ENCODE measurements around the gene FOXC1. TPM values are rescaled to one million over a fixed set of nuclear protein-coding genes. Genes with fewer than 3 reads are reported as not detected.

Gene FOXC1
- total RNA-seq, 1 experiment from 2014 or later = 40.7 TPM

GRCh38 chr6:1645466-1646185 lies 35.9 kb downstream of the FOXC1 start:
- Histone ChIP-seq H3K9me2 (ENCODE audit: insufficient read depth) (no peaks in the 10 kb centered on the region), H3K9ac (ENCODE audit: low read length) (no peak overlapping the region), H3K27ac (ENCODE audit: low read depth, low read length) (no peak overlapping the region), H3K79me2 (ENCODE audit: insufficient read depth, low read length) (no peaks in the 10 kb centered on the region), H3K9me3 (ENCODE audit: control insufficient read depth in 1 of 2, insufficient read depth in 1 of 2, low read depth in 1 of 2, low read length in 2 of 2) (no peaks in the 10 kb centered on the region), H3K4me3 (replicated peaks in 1 of 2; ENCODE audit: low read depth in 1 of 2, low read length in 2 of 2) (no peak overlapping the region), H4K20me1 (ENCODE audit: insufficient read depth) (no peaks in the 10 kb centered on the region), H3K4me1 (ENCODE audit: control insufficient read depth in 1 of 2, insufficient read depth in 2 of 2, low read length in 2 of 2) (peaks cover 17 to 20% of the 10 kb centered on the region in 2 experiments), H3K36me3 (ENCODE audit: control insufficient read depth in 1 of 2, insufficient read depth in 2 of 2, low read length in 2 of 2) (no peaks in the 10 kb centered on the region), H2AFZ (ENCODE audit: low read depth, low read length, poor library complexity, severe bottlenecking) (no peak overlapping the region), H3K27me3 (ENCODE audit: insufficient read depth, low read length) (no peaks in the 10 kb centered on the region), H3K4me2 (ENCODE audit: low read length) (no peak overlapping the region)
- ATAC-seq = no peak
- CTCF ChIA-PET = no interaction called here
- POLR2A ChIA-PET = no interaction called here
- intact Hi-C loops (cut with micrococcal nuclease) = no loop called here
- BruUV-seq (replicated peaks) = no TSS peak
- DNase-seq (ENCODE audit: low read depth, low spot score) = no peak
- RAD21 ChIA-PET (ENCODE audit: low non-redundant PET in 1 of 2, low total read pairs in 2 of 2, uncharacterized antibody in 2 of 2, unreplicated experiment in 2 of 2) = no interaction called here
- no peak for TF ChIP-seq POLR2AphosphoS5 (IDR thresholded peaks at IDR 0.05; ENCODE audit: low read depth, low read length)
- TF ChIP-seq CBX3 (IDR thresholded peaks at IDR 0.05; ENCODE audit: low read depth) = no peak

GRCh38 chr6:1651362-1651761 lies 41.6 kb downstream of the FOXC1 start:
- H3K4me1 ChIP-seq (ENCODE audit: control insufficient read depth in 1 of 2, insufficient read depth in 2 of 2, low read length in 2 of 2) = no peaks in the 10 kb centered on the region
- no peak overlapping the region for H3K4me3 ChIP-seq (replicated peaks in 1 of 2; ENCODE audit: low read depth in 1 of 2, low read length in 2 of 2)
- no peaks in the 10 kb centered on the region for H3K9me3 ChIP-seq (ENCODE audit: control insufficient read depth in 1 of 2, insufficient read depth in 1 of 2, low read depth in 1 of 2, low read length in 2 of 2)
- H3K27ac ChIP-seq (ENCODE audit: low read depth, low read length) = no peak overlapping the region
- no peaks in the 10 kb centered on the region for H3K9me2 ChIP-seq (ENCODE audit: insufficient read depth)
- H3K79me2 ChIP-seq (ENCODE audit: insufficient read depth, low read length) = no peaks in the 10 kb centered on the region
- TF ChIP-seq CEBPB (IDR thresholded peaks at IDR 0.05; ENCODE audit: low read depth) = no peak
- TF ChIP-seq TCF7L2 (IDR thresholded peaks at IDR 0.05; ENCODE audit: borderline replicate concordance, extremely low read depth, insufficient read depth, insufficient read length) = no peak
- no peak for TF ChIP-seq CBX3 (IDR thresholded peaks at IDR 0.05; ENCODE audit: low read depth)
- no peak for TF ChIP-seq ATF3 (IDR thresholded peaks at IDR 0.05)
- TF ChIP-seq YY1 (IDR thresholded peaks at IDR 0.05; ENCODE audit: extremely low read depth, insufficient replicate concordance, low read depth, low read length) = no peak
- TF ChIP-seq ZNF274 (IDR thresholded peaks at IDR 0.05; ENCODE audit: low read depth, low read length) = no peak
- ChIA-PET RAD21 (ENCODE audit: low non-redundant PET in 1 of 2, low total read pairs in 2 of 2, uncharacterized antibody in 2 of 2, unreplicated experiment in 2 of 2) (no interaction called here), CTCF (no interaction called here), POLR2A (no interaction called here)
- no peak overlapping the region for H3K4me2 ChIP-seq (ENCODE audit: low read length)
- no peak overlapping the region for H3K9ac ChIP-seq (ENCODE audit: low read length)
- no peaks in the 10 kb centered on the region for H4K20me1 ChIP-seq (ENCODE audit: insufficient read depth)
- DNase-seq (ENCODE audit: low read depth, low spot score) (no peak), ATAC-seq (no peak)
- no peak overlapping the region for H2AFZ ChIP-seq (ENCODE audit: low read depth, low read length, poor library complexity, severe bottlenecking)
- no TSS peak for BruUV-seq (replicated peaks)
- intact Hi-C loops (cut with micrococcal nuclease) = no loop called here
- H3K27me3 ChIP-seq (ENCODE audit: insufficient read depth, low read length) = no peaks in the 10 kb centered on the region
- no peaks in the 10 kb centered on the region for H3K36me3 ChIP-seq (ENCODE audit: control insufficient read depth in 1 of 2, insufficient read depth in 2 of 2, low read length in 2 of 2)

All from HCT116 (cell line).